HepG2 (cell line): Measurements from ENCODE around the gene PMFBP1. TPM values are rescaled to one million over a fixed set of nuclear protein-coding genes. Genes with fewer than 3 reads are reported as not detected.

Source experiments
- ATAC-seq: fragments of 200-7000 bp; cut with Tn5 transposase; 3 replicates; pipeline ENCODE4 v1.9.1; 2020; ENCODE audit warnings: mild to moderate bottlenecking, moderate library complexity
- BruUV-seq: library from RNA; stranded (reverse); fragments of 400-500 nt; replicated peaks from 2 replicates; lab custom pipeline; 2021; lab: Mats Ljungman, UMichigan
- CTCF ChIA-PET: fragments of 300-600 bp; formaldehyde crosslinking; extraction: SDS; loops from one replicate; lab custom pipeline; 2021; ENCODE audit warnings: low total read pairs, inconsistent platforms, low intra/inter-chr PET ratio; lab: Yijun Ruan, JAX
- POLR2A ChIA-PET: fragments of 350-600 bp; sonication (Branson Sonifier 250); formaldehyde crosslinking; loops from one replicate; lab custom pipeline; 2020; ENCODE audit warnings: antibody characterized with exemption, inconsistent platforms; lab: Yijun Ruan, JAX
- DNase-seq: peaks from one replicate; pipeline ENCODE4 v3.0.0-alpha.2; 2015; ENCODE audit warnings: low spot score
- FAIRE-seq: peaks from 3 replicates; lab custom pipeline; 2011; peaks lifted over from hg19 to GRCh38; lab: Jason Lieb, UNC
- H2AFZ ChIP-seq: one replicate; pipeline ENCODE4 v1.6.1; 2011; ENCODE audit warnings: low read length, inconsistent platforms
- H3K27ac ChIP-seq: fragments of 300-600 bp; 3 replicates; pipeline ENCODE4 v1.8.0; 2011; ENCODE audit warnings: mixed run types, mild to moderate bottlenecking, mixed read lengths, low read length, inconsistent platforms; ENCODE audit not compliant: insufficient read depth; ENCODE audit errors: extremely low read length
- H3K27me3 ChIP-seq, 2 experiments: fragments of 200-600 bp in 1 of 2; 2 replicates in 1 of 2; 3 replicates in 1 of 2; pipeline versions ENCODE4 v1.6.0 to v1.8.0; 2011; ENCODE audit warnings: low read length in 2 of 2, mild to moderate bottlenecking in 2 of 2, moderate library complexity in 2 of 2, inconsistent platforms in 1 of 2; ENCODE audit not compliant: insufficient read depth in 2 of 2, control insufficient read depth in 1 of 2
- H3K36me3 ChIP-seq, 2 experiments: fragments of 200-600 bp in 1 of 2; replicated peaks in 1 of 2; 2 replicates in 1 of 2; 3 replicates in 1 of 2; pipeline versions ENCODE4 v1.5.1 to v1.8.0; 2011; ENCODE audit warnings: low read length in 2 of 2, inconsistent platforms in 1 of 2; ENCODE audit not compliant: insufficient read depth in 2 of 2, control insufficient read depth in 1 of 2
- H3K4me1 ChIP-seq: 2 replicates; pipeline ENCODE4 v1.5.1; 2012; ENCODE audit warnings: low read length, inconsistent platforms; ENCODE audit not compliant: insufficient read depth
- H3K4me2 ChIP-seq: 2 replicates; pipeline ENCODE4 v1.6.0; 2011; ENCODE audit warnings: low read depth, low read length, inconsistent platforms
- H3K4me3 ChIP-seq, 3 experiments: fragments of 200-600 bp in 1 of 3; sonication (generic), shearing (Covaris generic) in 1 of 3; replicated peaks in 1 of 3; 2 replicates each; pipeline ENCODE4 v1.5.1; 2011 to 2016; ENCODE audit warnings: low read length in 3 of 3, inconsistent platforms in 2 of 3, low read depth in 2 of 3, mild to moderate bottlenecking in 2 of 3, control low read depth in 1 of 3, mixed read lengths in 1 of 3; ENCODE audit not compliant: insufficient read depth in 1 of 3
- H3K79me2 ChIP-seq: one replicate; pipeline ENCODE4 v1.6.1; 2011; ENCODE audit warnings: low read length, inconsistent platforms; ENCODE audit not compliant: insufficient read depth
- H3K9ac ChIP-seq: 2 replicates; pipeline ENCODE4 v1.6.0; 2011; ENCODE audit warnings: mild to moderate bottlenecking, low read depth, low read length, inconsistent platforms; ENCODE audit not compliant: insufficient read depth
- H3K9me3 ChIP-seq: 2 replicates; pipeline ENCODE4 v1.5.1; 2012; ENCODE audit warnings: mild to moderate bottlenecking, low read length
- H4K20me1 ChIP-seq: 2 replicates; pipeline ENCODE4 v1.6.0; 2011; ENCODE audit warnings: inconsistent platforms, mild to moderate bottlenecking, low read length, moderate library complexity; ENCODE audit not compliant: insufficient read depth
- FUBP1 ChIP-seq: sonication (generic); formaldehyde crosslinking; IDR thresholded peaks from 2 replicates; pipeline ENCODE4 v1.5.1; 2020; ENCODE audit warnings: missing genetic modification reagents, mild to moderate bottlenecking, borderline replicate concordance
- GATA4 ChIP-seq: sonication (generic); IDR thresholded peaks from 2 replicates; pipeline ENCODE4 v1.6.1; 2016; ENCODE audit warnings: antibody characterized with exemption, low read depth, borderline replicate concordance
- GATAD2A ChIP-seq: IDR thresholded peaks from 2 replicates; pipeline ENCODE4 v1.6.1; 2016
- GTF2F1 ChIP-seq: fragments of 150-350 bp; IDR thresholded peaks from 2 replicates; pipeline ENCODE4 v1.6.1; 2014; ENCODE audit warnings: low read length
- HIC2 ChIP-seq: sonication (generic); formaldehyde crosslinking; IDR thresholded peaks from 2 replicates; pipeline ENCODE4 v1.9.0; 2022; ENCODE audit warnings: low read depth, missing genetic modification reagents
- HNF4G ChIP-seq, 2 experiments: sonication (generic) in 1 of 2; formaldehyde crosslinking in 1 of 2; IDR thresholded peaks; 2 replicates each; pipeline versions ENCODE4 v1.4.0 to v1.6.1; 2011 to 2020; ENCODE audit warnings: borderline replicate concordance in 2 of 2, low read depth in 2 of 2, mild to moderate bottlenecking in 2 of 2, low read length in 1 of 2, missing genetic modification reagents in 1 of 2, moderate library complexity in 1 of 2
- HNRNPLL ChIP-seq: fragments of 200-400 bp; formaldehyde crosslinking; IDR thresholded peaks from 2 replicates; pipeline ENCODE4 v1.6.1; 2017; ENCODE audit warnings: mild to moderate bottlenecking, low read depth, low read length; ENCODE audit not compliant: poor library complexity, severe bottlenecking
- LRRFIP1 ChIP-seq: sonication (generic); formaldehyde crosslinking; conservative IDR thresholded peaks from 2 replicates; pipeline ENCODE4 v1.4.0; 2020; ENCODE audit warnings: missing genetic modification reagents
- PCBP2 ChIP-seq: fragments of 200-400 bp; formaldehyde crosslinking; optimal IDR thresholded peaks from 2 replicates; pipeline ENCODE3; 2018; ENCODE audit warnings: low read length, low read depth; ENCODE audit not compliant: poor library complexity, severe bottlenecking
- SNAI1 ChIP-seq: sonication (generic); formaldehyde crosslinking; IDR thresholded peaks from 2 replicates; pipeline ENCODE4 v1.5.0; 2020; ENCODE audit warnings: mild to moderate bottlenecking, missing genetic modification reagents, borderline replicate concordance
- SOX5 ChIP-seq: IDR thresholded peaks from 2 replicates; pipeline ENCODE4 v1.6.1; 2016; ENCODE audit warnings: borderline replicate concordance
- ZBTB25 ChIP-seq: IDR thresholded peaks from 2 replicates; pipeline ENCODE4 v1.6.1; 2018; ENCODE audit warnings: missing genetic modification reagents
- ZNF101 ChIP-seq: sonication (generic); formaldehyde crosslinking; IDR thresholded peaks from 2 replicates; pipeline ENCODE4 v1.4.0; 2020; ENCODE audit warnings: mild to moderate bottlenecking, low read depth, missing genetic modification reagents, borderline replicate concordance
- ZNF382 ChIP-seq: sonication (generic); formaldehyde crosslinking; IDR thresholded peaks from 2 replicates; pipeline ENCODE4 v1.5.0; 2020; ENCODE audit warnings: missing genetic modification reagents, mild to moderate bottlenecking, borderline replicate concordance
- ZNF780A ChIP-seq: sonication (generic); formaldehyde crosslinking; IDR thresholded peaks from 2 replicates; pipeline ENCODE4 v1.8.0; 2022; ENCODE audit warnings: mild to moderate bottlenecking, missing genetic modification reagents, moderate library complexity
- ZSCAN12 ChIP-seq: sonication (generic); formaldehyde crosslinking; IDR thresholded peaks from 2 replicates; pipeline ENCODE4 v1.9.0; 2021; ENCODE audit warnings: mild to moderate bottlenecking, missing genetic modification reagents
- ZSCAN22 ChIP-seq: sonication (generic); formaldehyde crosslinking; IDR thresholded peaks from 2 replicates; pipeline ENCODE4 v1.4.0; 2020; ENCODE audit warnings: mild to moderate bottlenecking, missing genetic modification reagents
- in situ Hi-C: cut with HindIII; loops from 2 replicates; pipeline ENCODE4 v1.10.0; 2017; ENCODE audit warnings: low pct_unique_long_range_greater_than_20kb; ENCODE audit not compliant: extremely low pct_ligation_motif_present
- intact Hi-C: fragments of 100-400 bp; cut with micrococcal nuclease; formaldehyde crosslinking; loops from one replicate; pipeline ENCODE4 v1.10.0; 2022; ENCODE audit not compliant: unreplicated experiment
- polyA plus RNA-seq, 8 experiments: library from polyadenylated mRNA; depleted of rRNA in 3 of 8; stranded (reverse) in 7 of 8; unstranded in 1 of 8; fragments of >200 nt; fragmentation: Illumina TruSeq in 4 of 8; extraction: Trizol in 4 of 8; gene quantifications; 2 replicates each; pipeline versions ENCODE4 v1.2.1 to v1.2.3, GENCODE V29; 2011 to 2016; ENCODE audit warnings: low read depth in 4 of 8, missing spikeins in 1 of 8, mixed read lengths in 1 of 8; ENCODE audit not compliant: insufficient read depth in 1 of 8
- total RNA-seq, 5 experiments: library from RNA; depleted of rRNA; stranded (reverse); fragments of >200 nt; fragmentation: Illumina TruSeq; extraction: Trizol; gene quantifications; 2 replicates each; pipeline ENCODE4 v1.2.3, GENCODE V29; 2016; ENCODE audit warnings: low read depth in 1 of 5

The PMFBP1 gene
- total and polyA plus RNA-seq, 2 of the 13 experiments (the other 11 are each of a cell fraction or from before 2014, with no cell fraction given) = 1.9 to 3.8 TPM

GRCh38 chr16:72214821-72215220 lies 42.9 kb upstream of the PMFBP1 start:
- Histone ChIP-seq H3K9me3 (no peaks in the 10 kb centered on the region; the same call in 1 of the 2 replicates), H3K4me2 (no peak overlapping the region), H3K27me3 (no peaks in the 10 kb centered on the region), H3K9ac (no peak overlapping the region), H3K27ac (no peak overlapping the region), H4K20me1 (no peaks in the 10 kb centered on the region), H3K4me3 (no peak overlapping the region), H2AFZ (no peak overlapping the region), H3K4me1 (peaks cover 22% of the 10 kb centered on the region), H3K79me2 (no peaks in the 10 kb centered on the region), H3K36me3 (no peaks in the 10 kb centered on the region)
- FAIRE-seq = no peak
- no peak for DNase-seq
- ChIA-PET POLR2A (no interaction called here), CTCF (no interaction called here)
- no peak for ATAC-seq
- TF ChIP-seq SOX5 (no peak), ZNF101 (CRISPR knock-in tag) (no peak), LRRFIP1 (CRISPR knock-in tag) (no peak), ZNF780A (CRISPR knock-in tag) (no peak), ZSCAN12 (CRISPR knock-in tag) (no peak), ZBTB25 (CRISPR knock-in tag) (no peak), ZSCAN22 (CRISPR knock-in tag) (no peak), FUBP1 (CRISPR knock-in tag) (no peak), GATA4 (no peak), GATAD2A (CRISPR knock-in tag) (no peak), HIC2 (CRISPR knock-in tag) (no peak), GTF2F1 (no peak), HNF4G (IDR thresholded peaks at IDR 0.05; ENCODE audit: borderline replicate concordance, low read depth, low read length) (no peak), HNF4G (CRISPR knock-in tag; IDR thresholded peaks at IDR 0.05; ENCODE audit: borderline replicate concordance, low read depth) (no peak), HNRNPLL (no peak), ZNF382 (no peak), SNAI1 (no peak), PCBP2 (no peak)
- intact Hi-C loops = no loop called here
- in situ Hi-C loops = no loop called here
- no TSS peak for BruUV-seq
